RCC 7860 (cell line): Measurements from ENCODE around the gene PAQR6.

ENCODE experiments used
- DNase-seq: peaks from one replicate; pipeline ENCODE4 v3.0.0-alpha.2; 2015; ENCODE audit warnings: low spot score
- FAIRE-seq: peaks from 2 replicates; lab custom pipeline; 2012; peaks lifted over from hg19 to GRCh38; lab: Jason Lieb, UNC

The PAQR6 gene

GRCh38 chr1:156200044-156200443, 47.8 kb downstream of the PAQR6 start:
- FAIRE-seq, result no peak
- DNase-seq, result no peak

DNA sequence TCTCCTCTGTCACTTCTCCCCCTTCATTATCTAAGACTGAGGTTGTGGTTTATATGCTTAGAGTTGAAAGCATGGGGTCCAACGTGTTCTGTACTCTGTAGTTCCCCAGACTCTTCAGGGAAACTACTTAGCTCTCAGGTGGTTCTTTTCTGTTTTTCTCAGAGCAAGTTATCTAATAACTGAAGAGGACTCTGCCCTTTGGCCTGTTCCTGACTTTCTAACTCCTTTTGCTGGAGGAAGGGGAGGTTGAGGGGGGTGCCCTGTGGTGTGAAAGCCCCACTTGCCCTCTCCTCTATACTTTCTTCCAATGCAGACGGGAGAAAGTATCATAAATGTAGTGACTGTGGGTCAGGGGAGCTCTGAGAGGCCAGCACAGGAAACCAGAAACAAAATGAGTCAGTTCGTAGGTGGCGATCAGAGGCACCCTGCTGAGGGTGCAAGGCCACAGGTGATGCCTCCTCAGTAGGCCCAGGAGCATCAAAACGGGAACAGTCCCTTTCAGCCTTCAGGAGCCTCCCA, 49.0 kb downstream of the PAQR6 start:
- FAIRE-seq (no peak), DNase-seq (no peak)

GRCh38 chr1:156196445-156196844, 51.4 kb downstream of the PAQR6 start:
- DNase-seq, result no peak
- FAIRE-seq, result no peak

DNA sequence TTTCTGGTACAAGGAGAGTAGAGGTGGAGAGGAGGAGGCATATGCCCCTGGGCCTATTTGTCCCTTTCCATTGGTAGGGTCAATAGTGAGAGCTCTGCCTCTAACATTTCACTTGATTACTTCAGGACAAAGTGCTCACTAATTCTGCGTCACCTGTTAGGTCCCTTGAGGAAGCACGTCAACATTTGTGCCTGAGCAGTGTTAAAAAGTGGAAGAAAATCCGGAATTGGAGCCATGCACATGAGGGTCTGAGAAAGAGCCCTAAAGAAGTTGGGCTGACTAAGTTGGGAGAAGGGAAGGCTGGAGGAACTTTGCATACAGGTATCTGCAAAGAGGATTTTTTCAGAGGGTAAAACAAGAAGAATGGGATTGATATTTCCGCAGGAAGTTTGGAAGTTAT, 52.0 kb downstream of the PAQR6 start:
- FAIRE-seq (no peak), DNase-seq (no peak)

DNA sequence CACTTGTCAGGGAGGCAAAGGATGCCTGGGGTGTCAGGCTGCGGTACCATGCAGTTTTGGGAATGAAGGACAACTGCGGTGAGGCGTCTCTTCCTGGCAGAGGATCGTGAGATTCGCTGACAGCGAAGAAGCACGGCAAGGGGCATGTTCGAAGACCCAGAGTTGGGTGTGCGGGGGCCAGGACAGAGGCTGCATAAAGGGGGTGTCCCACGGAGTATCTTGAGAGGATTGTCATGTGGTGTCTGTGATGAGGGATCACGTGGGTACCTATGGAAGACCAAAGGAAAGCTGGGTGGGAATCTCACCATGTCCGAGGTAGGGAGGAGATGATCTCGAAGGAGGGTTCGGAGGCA, 53.6 kb downstream of the PAQR6 start:
- FAIRE-seq, result no peak
- no peak for DNase-seq

GRCh38 chr1:156193488-156194299, 54.2 kb downstream of the PAQR6 start, which contains the start of gene SLC25A44:
Gene SLC25A44 (plus strand): TSS chr1:156194104. CDS start chr1:156199848, 5,744 bp downstream.
- DNase-seq (peak; percentile 96), FAIRE-seq (peak; percentile 94)
